GM12891 (cell line): ENCODE measurements around the gene AKAP4.

Experiments
- PAX5 ChIP-seq: IDR thresholded peaks from 2 replicates; pipeline ENCODE4 v1.6.1; 2011; ENCODE audit warnings: low read length, moderate library complexity, mild to moderate bottlenecking; ENCODE audit not compliant: insufficient read depth, severe bottlenecking
- POLR2A ChIP-seq: IDR thresholded peaks from 2 replicates; pipeline ENCODE4 v1.6.1; 2011; ENCODE audit warnings: low read depth, low read length, control low read depth
- POLR2AphosphoS5 ChIP-seq: IDR thresholded peaks from 2 replicates; pipeline ENCODE4 v1.6.1; 2011; ENCODE audit warnings: low read depth, low read length, control low read depth
- SPI1 ChIP-seq: IDR thresholded peaks from 2 replicates; pipeline ENCODE4 v1.6.1; 2011; ENCODE audit warnings: low read depth, low read length, control low read depth
- TAF1 ChIP-seq: IDR thresholded peaks from 2 replicates; pipeline ENCODE4 v1.6.1; 2011; ENCODE audit warnings: low read depth, low read length, control low read depth

DNA sequence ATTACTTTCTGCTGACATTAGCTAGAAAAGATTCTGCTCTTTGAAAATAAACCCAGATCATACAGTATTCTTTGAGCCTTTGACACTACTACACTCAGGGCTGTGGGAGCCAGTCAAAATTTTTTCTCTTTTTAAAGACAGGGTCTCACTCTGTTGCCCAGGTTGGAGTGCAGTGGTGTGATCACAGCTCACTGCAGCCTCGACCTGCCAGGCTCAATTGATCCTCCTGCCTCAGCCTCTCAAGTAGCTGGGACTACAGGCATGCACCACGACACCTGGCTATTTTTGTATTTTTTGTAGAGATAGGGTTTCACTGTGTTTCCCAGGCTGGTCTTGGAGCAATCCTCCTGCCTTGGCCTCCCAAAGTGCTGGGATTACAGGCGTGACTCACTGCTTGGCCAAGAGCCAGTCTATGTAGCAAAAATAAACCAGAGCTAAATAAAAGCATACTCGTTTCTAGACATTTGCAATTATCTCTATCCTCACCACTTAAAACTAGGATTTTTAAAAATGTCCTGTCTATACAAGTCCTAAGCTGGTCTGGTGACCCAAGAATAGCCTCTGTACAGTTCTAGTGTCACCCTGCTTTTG, 43.2 kb downstream of the AKAP4 start:
- TF ChIP-seq POLR2A (no peak), POLR2AphosphoS5 (no peak), TAF1 (no peak), PAX5 (no peak), SPI1 (no peak)
